B cell (primary cell): ENCODE measurements around the gene GPM6B. TPM values are rescaled to one million over a fixed set of nuclear protein-coding genes. Genes with fewer than 3 reads are reported as not detected.

ENCODE experiments used
- ATAC-seq: fragments of 200-7000 bp; cut with Tn5 transposase; one replicate; pipeline ENCODE4 v1.10.0; 2021; ENCODE audit warnings: low read depth, mild to moderate bottlenecking, moderate number of reproducible peaks, moderate library complexity
- CTCF ChIA-PET: fragments of 350-600 bp; sonication (Branson Sonifier 250); formaldehyde crosslinking; loops from one replicate; lab custom pipeline; 2021; ENCODE audit warnings: antibody characterized with exemption, inconsistent platforms; lab: Charles Lee
- POLR2A ChIA-PET: fragments of 350-600 bp; sonication (Branson Sonifier 250); formaldehyde crosslinking; loops from one replicate; lab custom pipeline; 2021; ENCODE audit warnings: antibody characterized with exemption; lab: Charles Lee
- DNase-seq: peaks from one replicate; pipeline ENCODE4 v3.0.0; 2013
- H2AFZ ChIP-seq: 2 replicates; pipeline ENCODE4 v1.6.1; 2012; ENCODE audit warnings: mild to moderate bottlenecking, low read depth, low read length; ENCODE audit not compliant: insufficient read depth, poor library complexity, severe bottlenecking
- H3K27ac ChIP-seq, 2 donors: 1 replicate in 1 of 2; 2 replicates in 1 of 2; pipeline ENCODE4 v1.5.1; 2012 to 2013; ENCODE audit warnings: low read length in 2 of 2, mild to moderate bottlenecking in 2 of 2, moderate library complexity in 1 of 2
- H3K27me3 ChIP-seq, 4 experiments: fragments of 200-600 bp in 1 of 4; sonication (generic) in 1 of 4; replicated peaks in 1 of 4; 1 replicate in 2 of 4; 2 replicates in 2 of 4; pipeline versions ENCODE4 v1.6.1 to v1.7.0; 2013 to 2016; ENCODE audit warnings: low read length in 3 of 4, mild to moderate bottlenecking in 2 of 4, mixed read lengths in 1 of 4, moderate library complexity in 1 of 4; ENCODE audit not compliant: insufficient read depth in 4 of 4, control insufficient read depth in 3 of 4; ENCODE audit errors: control extremely low read depth in 1 of 4
- H3K36me3 ChIP-seq, 2 experiments: replicated peaks in 1 of 2; 1 replicate in 1 of 2; 2 replicates in 1 of 2; pipeline versions ENCODE4 v1.6.1 to v1.7.1; 2013; ENCODE audit warnings: low read length in 1 of 2; ENCODE audit not compliant: insufficient read depth in 2 of 2, control insufficient read depth in 1 of 2; ENCODE audit errors: control extremely low read depth in 1 of 2, extremely low read depth in 1 of 2
- H3K4me1 ChIP-seq, 2 donors: fragments of 200-600 bp in 1 of 2; sonication (generic) in 1 of 2; 1 replicate in 1 of 2; 2 replicates in 1 of 2; pipeline versions ENCODE4 v1.5.1 to v1.6.1; 2013 to 2017; ENCODE audit warnings: low read length in 2 of 2; ENCODE audit not compliant: control insufficient read depth in 2 of 2, insufficient read depth in 2 of 2
- H3K4me2 ChIP-seq: replicated peaks from 2 replicates; pipeline ENCODE3; 2012; ENCODE audit warnings: mild to moderate bottlenecking, low read depth, low read length; ENCODE audit not compliant: poor library complexity, severe bottlenecking
- H3K4me3 ChIP-seq, 5 experiments: fragments of 200-600 bp in 1 of 5; sonication (generic) in 1 of 5; 1 replicate in 3 of 5; 2 replicates in 2 of 5; pipeline versions ENCODE4 v1.5.1 to v1.7.0; 2011 to 2016; ENCODE audit warnings: low read length in 4 of 5, mild to moderate bottlenecking in 4 of 5, low read depth in 2 of 5, control low read depth in 1 of 5, moderate library complexity in 1 of 5; ENCODE audit not compliant: insufficient read depth in 1 of 5; ENCODE audit errors: control extremely low read depth in 1 of 5, extremely low read depth in 1 of 5
- H3K79me2 ChIP-seq: fragments of 200-600 bp; sonication (generic); one replicate; pipeline ENCODE4 v1.6.0; 2016; ENCODE audit warnings: low read length; ENCODE audit not compliant: control insufficient read depth, insufficient read depth
- H3K9ac ChIP-seq: fragments of 200-600 bp; sonication (generic); 2 replicates; pipeline ENCODE4 v1.6.1; 2017; ENCODE audit warnings: mild to moderate bottlenecking, low read length, moderate library complexity
- H3K9me3 ChIP-seq, 3 donors: one replicate each; pipeline versions ENCODE4 v1.6.1 to v1.7.1; 2013; ENCODE audit warnings: low read length in 2 of 3; ENCODE audit not compliant: control insufficient read depth in 2 of 3, insufficient read depth in 1 of 3; ENCODE audit errors: control extremely low read depth in 1 of 3
- H4K20me1 ChIP-seq: 2 replicates; pipeline ENCODE4 v1.6.0; 2012; ENCODE audit warnings: mild to moderate bottlenecking, low read length; ENCODE audit not compliant: insufficient read depth, control insufficient read depth, poor library complexity, severe bottlenecking
- H3K27ac Mint-ChIP-seq: one replicate; pipeline ENCODE4 v1.8.0; 2021; ENCODE audit warnings: mixed read lengths
- H3K27me3 Mint-ChIP-seq: one replicate; pipeline ENCODE4 v1.8.0; 2021; ENCODE audit warnings: mixed read lengths
- H3K4me1 Mint-ChIP-seq: one replicate; pipeline ENCODE4 v1.8.0; 2021; ENCODE audit warnings: mixed read lengths
- H3K4me3 Mint-ChIP-seq: one replicate; pipeline ENCODE4 v1.8.0; 2021; ENCODE audit warnings: mixed read lengths
- H3K9me3 Mint-ChIP-seq: one replicate; pipeline ENCODE4 v1.8.0; 2022; ENCODE audit warnings: mixed read lengths; ENCODE audit not compliant: insufficient read depth
- EZH2 ChIP-seq: IDR thresholded peaks from 2 replicates; pipeline ENCODE4 v1.6.1; 2012; ENCODE audit warnings: borderline replicate concordance, low read depth, mild to moderate bottlenecking, moderate library complexity, low read length; ENCODE audit not compliant: insufficient read depth, poor library complexity, severe bottlenecking
- WGBS: methylation state at CpG from one replicate; pipeline ENCODE4 v1.1.5; 2013; ENCODE audit warnings: missing lambda C conversion rate; ENCODE audit not compliant: insufficient coverage; 5-methylcytosine and 5-hydroxymethylcytosine counted together
- intact Hi-C: fragments of 100-400 bp; cut with micrococcal nuclease; formaldehyde crosslinking; loops from one replicate; pipeline ENCODE4 v1.10.0; 2022
- polyA plus RNA-seq: library from polyadenylated mRNA; depleted of rRNA; stranded (reverse); fragments of >200 nt; gene quantifications from 2 replicates; pipeline ENCODE4 v1.2.3, GENCODE V29; 2012
- total RNA-seq, 2 donors: library from RNA; stranded (reverse); fragments of 120-200 nt in 1 of 2; gene quantifications; 1 replicate in 1 of 2; 2 replicates in 1 of 2; pipeline versions ENCODE4 v1.2.3 to v1.2.4, GENCODE V29; 2013 to 2022
- TF ChIP-seq, protein P1 (sequence below): fragments of 200-600 bp; IDR thresholded peaks from one replicate; pipeline ENCODE4 v1.8.0; 2022; ENCODE audit warnings: antibody characterized with exemption, mild to moderate bottlenecking

Gene GPM6B
- total and polyA plus RNA-seq, 2 donors (not counting 1 experiment from before 2014, with no cell fraction given): not detected

GRCh38 chrX:13859724-13860123 lies 42.8 kb upstream of the GPM6B start:
- WGBS: no CpG with 5 or more reads among the region's 1 CpG
- Histone ChIP-seq H3K27ac (no peak overlapping the region), H3K9me3 (no peaks in the 10 kb centered on the region), H3K4me1 (no peaks in the 10 kb centered on the region), H3K27me3 (peaks cover 0 to 13% (median 0%) of the 10 kb centered on the region in 4 experiments), H4K20me1 (no peaks in the 10 kb centered on the region), H3K4me3 (no peak overlapping the region), H3K36me3 (no peaks in the 10 kb centered on the region), H3K79me2 (no peaks in the 10 kb centered on the region), H2AFZ (no peak overlapping the region), H3K4me2 (no peak overlapping the region), H3K9ac (no peak overlapping the region)
- TF ChIP-seq EZH2: no peak
- TF ChIP-seq, protein P1, sequence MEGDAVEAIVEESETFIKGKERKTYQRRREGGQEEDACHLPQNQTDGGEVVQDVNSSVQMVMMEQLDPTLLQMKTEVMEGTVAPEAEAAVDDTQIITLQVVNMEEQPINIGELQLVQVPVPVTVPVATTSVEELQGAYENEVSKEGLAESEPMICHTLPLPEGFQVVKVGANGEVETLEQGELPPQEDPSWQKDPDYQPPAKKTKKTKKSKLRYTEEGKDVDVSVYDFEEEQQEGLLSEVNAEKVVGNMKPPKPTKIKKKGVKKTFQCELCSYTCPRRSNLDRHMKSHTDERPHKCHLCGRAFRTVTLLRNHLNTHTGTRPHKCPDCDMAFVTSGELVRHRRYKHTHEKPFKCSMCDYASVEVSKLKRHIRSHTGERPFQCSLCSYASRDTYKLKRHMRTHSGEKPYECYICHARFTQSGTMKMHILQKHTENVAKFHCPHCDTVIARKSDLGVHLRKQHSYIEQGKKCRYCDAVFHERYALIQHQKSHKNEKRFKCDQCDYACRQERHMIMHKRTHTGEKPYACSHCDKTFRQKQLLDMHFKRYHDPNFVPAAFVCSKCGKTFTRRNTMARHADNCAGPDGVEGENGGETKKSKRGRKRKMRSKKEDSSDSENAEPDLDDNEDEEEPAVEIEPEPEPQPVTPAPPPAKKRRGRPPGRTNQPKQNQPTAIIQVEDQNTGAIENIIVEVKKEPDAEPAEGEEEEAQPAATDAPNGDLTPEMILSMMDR: no peak
- no peak for ATAC-seq
- intact Hi-C loops: no loop called here
- no peak overlapping the region for H3K4me3 Mint-ChIP-seq
- no peaks in the 10 kb centered on the region for H3K9me3 Mint-ChIP-seq
- CTCF ChIA-PET: interaction anchor here (0.9 kb wide), 1 partner anchor 21 kb away, joined by 3 read pairs; no protein-coding TSS in a partner anchor
- no peak for DNase-seq
- H3K4me1 Mint-ChIP-seq: no peaks in the 10 kb centered on the region
- POLR2A ChIA-PET: interaction anchor here (0.6 kb wide), 1 partner anchor 137 kb away, joined by 6 read pairs; no protein-coding TSS in a partner anchor
- H3K27me3 Mint-ChIP-seq: peaks cover 18% of the 10 kb centered on the region
- H3K27ac Mint-ChIP-seq: no peak overlapping the region

- WGBS: no CpG with 5 or more reads among the region's 2 CpGs
- H3K79me2 ChIP-seq: no peaks in the 10 kb centered on the region
- H3K4me2 ChIP-seq: no peak overlapping the region
- ATAC-seq (no peak), DNase-seq (no peak)
- no peak overlapping the region for H3K9ac ChIP-seq
- H3K9me3 ChIP-seq: no peaks in the 10 kb centered on the region
- peaks cover 0 to 5% (median 0%) of the 10 kb centered on the region in 4 experiments for H3K27me3 ChIP-seq
- ChIA-PET POLR2A (no interaction called here), CTCF (no interaction called here)
- H3K27ac Mint-ChIP-seq: no peak overlapping the region
- TF ChIP-seq EZH2: no peak
- TF ChIP-seq, protein P1: no peak
- no peaks in the 10 kb centered on the region for H3K4me1 ChIP-seq
- no peak overlapping the region for H3K27ac ChIP-seq
- H3K4me1 Mint-ChIP-seq: no peaks in the 10 kb centered on the region
- no peak overlapping the region for H3K4me3 ChIP-seq
- H3K27me3 Mint-ChIP-seq: peaks cover 18% of the 10 kb centered on the region
- no peaks in the 10 kb centered on the region for H3K36me3 ChIP-seq
- H3K4me3 Mint-ChIP-seq: no peak overlapping the region
- H3K9me3 Mint-ChIP-seq: no peaks in the 10 kb centered on the region
- no peaks in the 10 kb centered on the region for H4K20me1 ChIP-seq
- intact Hi-C loops: no loop called here
- no peak overlapping the region for H2AFZ ChIP-seq
Observed at GRCh38 chrX:13857804-13858203, 40.9 kb upstream of the GPM6B start.
